GM23338 (cell line): ENCODE measurements around the gene PINK1. TPM values are rescaled to one million over a fixed set of nuclear protein-coding genes. Genes with fewer than 3 reads are reported as not detected.

ENCODE experiments used
- ATAC-seq: fragments of 200-7000 bp; cut with Tn5 transposase; 3 replicates; pipeline ENCODE4 v1.9.1; 2020
- DNase-seq: peaks from one replicate; pipeline ENCODE4 v3.0.0-alpha.2; 2015; ENCODE audit warnings: low spot score
- H2AFZ ChIP-seq: fragments of 200-600 bp; sonication (generic); 2 replicates; pipeline ENCODE4 v1.8.0; 2016; ENCODE audit warnings: antibody characterized with exemption, mild to moderate bottlenecking, moderate library complexity
- H3F3A ChIP-seq: fragments of 200-600 bp; sonication (generic); replicated peaks from 2 replicates; pipeline ENCODE4 v1.8.0; 2017; ENCODE audit warnings: antibody characterized with exemption, mixed run types, low read depth
- H3K27ac ChIP-seq: fragments of 200-600 bp; sonication (generic); 2 replicates; pipeline ENCODE4 v1.6.1; 2016; ENCODE audit warnings: low read depth
- H3K27me3 ChIP-seq: fragments of 200-600 bp; sonication (generic); 2 replicates; pipeline ENCODE4 v1.8.0; 2016; ENCODE audit warnings: mild to moderate bottlenecking, mixed run types, moderate library complexity; ENCODE audit not compliant: insufficient read depth
- H3K36me3 ChIP-seq: fragments of 200-600 bp; sonication (generic); 2 replicates; pipeline ENCODE4 v1.8.0; 2016; ENCODE audit warnings: mild to moderate bottlenecking; ENCODE audit not compliant: insufficient read depth
- H3K4me1 ChIP-seq: fragments of 200-600 bp; sonication (generic); 2 replicates; pipeline ENCODE4 v1.8.0; 2016; ENCODE audit warnings: mild to moderate bottlenecking, moderate library complexity; ENCODE audit not compliant: insufficient read depth
- H3K4me2 ChIP-seq: fragments of 200-600 bp; sonication (generic); 2 replicates; pipeline ENCODE4 v1.7.1; 2017; ENCODE audit warnings: mixed run types
- H3K4me3 ChIP-seq: fragments of 200-600 bp; sonication (generic); 2 replicates; pipeline ENCODE4 v1.6.1; 2016; ENCODE audit warnings: mixed run types
- H3K79me2 ChIP-seq: fragments of 200-600 bp; sonication (generic); replicated peaks from 2 replicates; pipeline ENCODE4 v1.8.0; 2017; ENCODE audit warnings: mild to moderate bottlenecking; ENCODE audit not compliant: insufficient read depth
- H3K9me2 ChIP-seq: fragments of 200-600 bp; sonication (generic); 2 replicates; pipeline ENCODE4 v1.8.0; 2017; ENCODE audit not compliant: insufficient read depth
- H4K20me1 ChIP-seq: fragments of 200-600 bp; sonication (generic); replicated peaks from 2 replicates; pipeline ENCODE4 v1.8.0; 2017; ENCODE audit warnings: mild to moderate bottlenecking; ENCODE audit not compliant: insufficient read depth
- H3K27ac Mint-ChIP-seq: 2 replicates; pipeline ENCODE4 v1.8.0; 2020; ENCODE audit warnings: inconsistent platforms, mild to moderate bottlenecking, moderate library complexity, mixed read lengths
- H3K27me3 Mint-ChIP-seq: 3 replicates; pipeline ENCODE4 v1.8.0; 2022; ENCODE audit warnings: low read depth, mild to moderate bottlenecking, moderate library complexity, mixed read lengths, inconsistent platforms; ENCODE audit not compliant: insufficient read depth, poor library complexity
- H3K36me3 Mint-ChIP-seq: 3 replicates; pipeline ENCODE4 v1.8.0; 2021; ENCODE audit warnings: low read depth, mild to moderate bottlenecking, inconsistent platforms, moderate library complexity, mixed read lengths
- H3K4me1 Mint-ChIP-seq: 3 replicates; pipeline ENCODE4 v1.8.0; 2020; ENCODE audit warnings: mild to moderate bottlenecking, inconsistent platforms, mixed read lengths
- H3K4me3 Mint-ChIP-seq: 3 replicates; pipeline ENCODE4 v1.8.0; 2021; ENCODE audit warnings: moderate library complexity, mild to moderate bottlenecking, inconsistent platforms, mixed read lengths
- H3K9me3 Mint-ChIP-seq: 3 replicates; pipeline ENCODE4 v1.8.0; 2020; ENCODE audit warnings: moderate library complexity, mild to moderate bottlenecking, inconsistent platforms, mixed read lengths
- CREB1 ChIP-seq: fragments of 250-450 bp; sonication (Bioruptor Pico); IDR thresholded peaks from 2 replicates; pipeline ENCODE4 v1.5.0; 2020; ENCODE audit warnings: low read depth, mild to moderate bottlenecking, moderate library complexity
- CTCF ChIP-seq, 2 experiments: fragments of 200-600 bp in 1 of 2; sonication (generic) in 1 of 2; conservative IDR thresholded peaks; 2 replicates each; pipeline versions ENCODE4 v1.5.1 to v1.6.1; 2016 to 2017; ENCODE audit warnings: antibody characterized with exemption in 2 of 2, low read depth in 2 of 2, mild to moderate bottlenecking in 2 of 2, moderate library complexity in 1 of 2
- EZH2 ChIP-seq: fragments of 200-600 bp; sonication (generic); IDR thresholded peaks from one replicate; pipeline ENCODE4 v1.8.0; 2017; ENCODE audit warnings: antibody characterized with exemption, mild to moderate bottlenecking, low read depth; ENCODE audit not compliant: unreplicated experiment
- EZH2phosphoT487 ChIP-seq: fragments of 200-600 bp; sonication (generic); IDR thresholded peaks from one replicate; pipeline ENCODE4 v1.8.1; 2018; ENCODE audit warnings: antibody characterized with exemption; ENCODE audit not compliant: unreplicated experiment
- JUNB ChIP-seq: IDR thresholded peaks from one replicate; pipeline ENCODE4 v1.6.1; 2016; ENCODE audit warnings: antibody characterized with exemption; ENCODE audit not compliant: unreplicated experiment
- NANOG ChIP-seq: IDR thresholded peaks from 2 replicates; pipeline ENCODE4 v1.6.1; 2016; ENCODE audit warnings: antibody characterized with exemption, borderline replicate concordance
- POLR2AphosphoS5 ChIP-seq: IDR thresholded peaks from 2 replicates; pipeline ENCODE4 v1.6.1; 2016; ENCODE audit warnings: antibody characterized with exemption, low read depth
- STAT1 ChIP-seq: IDR thresholded peaks from one replicate; pipeline ENCODE4 v1.6.1; 2016; ENCODE audit warnings: antibody characterized with exemption; ENCODE audit not compliant: unreplicated experiment
- ZNF114 ChIP-seq: fragments of 250-450 bp; sonication (Bioruptor Pico); IDR thresholded peaks from 2 replicates; pipeline ENCODE4 v1.5.0; 2020; ENCODE audit warnings: mild to moderate bottlenecking, moderate library complexity
- ZNF331 ChIP-seq: fragments of 250-450 bp; sonication (Bioruptor Pico); IDR thresholded peaks from 2 replicates; pipeline ENCODE4 v1.5.0; 2020; ENCODE audit warnings: low read depth, mild to moderate bottlenecking, moderate library complexity
- ZNF462 ChIP-seq: fragments of 250-450 bp; sonication (Bioruptor Pico); IDR thresholded peaks from 2 replicates; pipeline ENCODE4 v1.5.0; 2020; ENCODE audit warnings: mild to moderate bottlenecking, moderate library complexity
- polyA plus RNA-seq: library from polyadenylated mRNA; unstranded; fragments of >200 nt; fragmentation: Nextera tagmentation; extraction: Ambion mirVana; gene quantifications from 2 replicates; pipeline ENCODE4 v1.2.1, GENCODE V29; 2016
- total RNA-seq: library from RNA; depleted of rRNA; stranded (reverse); fragments of >200 nt; shearing (Covaris generic); gene quantifications from 2 replicates; pipeline ENCODE4 v1.2.3, GENCODE V29; 2014
- TF ChIP-seq, protein P1 (sequence below): IDR thresholded peaks from 2 replicates; pipeline ENCODE4 v1.6.1; 2016; ENCODE audit warnings: antibody characterized with exemption
- TF ChIP-seq, protein P2 (sequence below): IDR thresholded peaks from one replicate; pipeline ENCODE4 v1.6.1; 2018; ENCODE audit warnings: antibody characterized with exemption; ENCODE audit not compliant: unreplicated experiment

PINK1 gene
- total and polyA plus RNA-seq, 2 experiments from 2014 or later = 20.8 to 42.7 TPM

- DNase-seq = no peak
- no peak overlapping the region for H3K27ac ChIP-seq
- Mint-ChIP-seq H3K4me1 (no peaks in the 10 kb centered on the region), H3K9me3 (no peaks in the 10 kb centered on the region), H3K4me3 (no peak overlapping the region), H3K27me3 (peaks cover 6% of the 10 kb centered on the region), H3K36me3 (peaks cover 1% of the 10 kb centered on the region), H3K27ac (no peak overlapping the region)
- no peak for ATAC-seq
- no peaks in the 10 kb centered on the region for H3K4me1 ChIP-seq
- H3K27me3 ChIP-seq = no peaks in the 10 kb centered on the region
- H3K36me3 ChIP-seq = 0 out of 2 replicates have a peak, but pooled peaks cover 5% of the 10 kb centered on the region
- H3K79me2 ChIP-seq = no peaks in the 10 kb centered on the region
- no peaks in the 10 kb centered on the region for H4K20me1 ChIP-seq
- H3K4me3 ChIP-seq = no peak overlapping the region
- H3K4me2 ChIP-seq = no peak overlapping the region
- H3K9me2 ChIP-seq = no peaks in the 10 kb centered on the region
- no peak overlapping the region for H2AFZ ChIP-seq
- no peaks in the 10 kb centered on the region for H3F3A ChIP-seq
- TF ChIP-seq ZNF331 (CRISPR knock-in tag) (no peak), EZH2phosphoT487 (no peak), JUNB (no peak), POLR2AphosphoS5 (no peak), EZH2 (no peak), STAT1 (no peak), ZNF114 (CRISPR knock-in tag) (no peak), CTCF (conservative IDR thresholded peaks at IDR 0.05; ENCODE audit: low read depth in 2 of 2) (no peak), ZNF462 (no peak), CREB1 (CRISPR knock-in tag) (no peak), NANOG (no peak)
- TF ChIP-seq, protein P1, sequence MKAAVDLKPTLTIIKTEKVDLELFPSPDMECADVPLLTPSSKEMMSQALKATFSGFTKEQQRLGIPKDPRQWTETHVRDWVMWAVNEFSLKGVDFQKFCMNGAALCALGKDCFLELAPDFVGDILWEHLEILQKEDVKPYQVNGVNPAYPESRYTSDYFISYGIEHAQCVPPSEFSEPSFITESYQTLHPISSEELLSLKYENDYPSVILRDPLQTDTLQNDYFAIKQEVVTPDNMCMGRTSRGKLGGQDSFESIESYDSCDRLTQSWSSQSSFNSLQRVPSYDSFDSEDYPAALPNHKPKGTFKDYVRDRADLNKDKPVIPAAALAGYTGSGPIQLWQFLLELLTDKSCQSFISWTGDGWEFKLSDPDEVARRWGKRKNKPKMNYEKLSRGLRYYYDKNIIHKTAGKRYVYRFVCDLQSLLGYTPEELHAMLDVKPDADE = no peak
- TF ChIP-seq, protein P2, sequence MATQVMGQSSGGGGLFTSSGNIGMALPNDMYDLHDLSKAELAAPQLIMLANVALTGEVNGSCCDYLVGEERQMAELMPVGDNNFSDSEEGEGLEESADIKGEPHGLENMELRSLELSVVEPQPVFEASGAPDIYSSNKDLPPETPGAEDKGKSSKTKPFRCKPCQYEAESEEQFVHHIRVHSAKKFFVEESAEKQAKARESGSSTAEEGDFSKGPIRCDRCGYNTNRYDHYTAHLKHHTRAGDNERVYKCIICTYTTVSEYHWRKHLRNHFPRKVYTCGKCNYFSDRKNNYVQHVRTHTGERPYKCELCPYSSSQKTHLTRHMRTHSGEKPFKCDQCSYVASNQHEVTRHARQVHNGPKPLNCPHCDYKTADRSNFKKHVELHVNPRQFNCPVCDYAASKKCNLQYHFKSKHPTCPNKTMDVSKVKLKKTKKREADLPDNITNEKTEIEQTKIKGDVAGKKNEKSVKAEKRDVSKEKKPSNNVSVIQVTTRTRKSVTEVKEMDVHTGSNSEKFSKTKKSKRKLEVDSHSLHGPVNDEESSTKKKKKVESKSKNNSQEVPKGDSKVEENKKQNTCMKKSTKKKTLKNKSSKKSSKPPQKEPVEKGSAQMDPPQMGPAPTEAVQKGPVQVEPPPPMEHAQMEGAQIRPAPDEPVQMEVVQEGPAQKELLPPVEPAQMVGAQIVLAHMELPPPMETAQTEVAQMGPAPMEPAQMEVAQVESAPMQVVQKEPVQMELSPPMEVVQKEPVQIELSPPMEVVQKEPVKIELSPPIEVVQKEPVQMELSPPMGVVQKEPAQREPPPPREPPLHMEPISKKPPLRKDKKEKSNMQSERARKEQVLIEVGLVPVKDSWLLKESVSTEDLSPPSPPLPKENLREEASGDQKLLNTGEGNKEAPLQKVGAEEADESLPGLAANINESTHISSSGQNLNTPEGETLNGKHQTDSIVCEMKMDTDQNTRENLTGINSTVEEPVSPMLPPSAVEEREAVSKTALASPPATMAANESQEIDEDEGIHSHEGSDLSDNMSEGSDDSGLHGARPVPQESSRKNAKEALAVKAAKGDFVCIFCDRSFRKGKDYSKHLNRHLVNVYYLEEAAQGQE = no peak
These were observed 39.0 kb downstream of the PINK1 start for GRCh38 chr1:20672265-20672632.
